Kidney (tissue), 14 donors: Measurements from ENCODE around the gene ATP6V1G1. TPM values are rescaled to one million over a fixed set of nuclear protein-coding genes. Genes with fewer than 3 reads are reported as not detected.

Experiments used
- DNase-seq, 5 donors: peaks; one replicate each; pipeline ENCODE4 v3.0.0-alpha.2; 2013 to 2020
- FAIRE-seq: peaks from 2 replicates; lab custom pipeline; 2012; peaks lifted over from hg19 to GRCh38; lab: Jason Lieb, UNC
- H3K27ac ChIP-seq, 2 donors: one replicate each; pipeline ENCODE4 v1.7.0; 2013; ENCODE audit warnings: low read depth in 2 of 2, low read length in 2 of 2, inconsistent platforms in 1 of 2
- H3K27me3 ChIP-seq: one replicate; pipeline ENCODE4 v1.7.1; 2013; ENCODE audit warnings: low read length, inconsistent platforms; ENCODE audit not compliant: control insufficient read depth, insufficient read depth
- H3K36me3 ChIP-seq, 3 donors: one replicate each; pipeline versions ENCODE4 v1.7.0 to v1.7.1; 2013; ENCODE audit warnings: low read length in 3 of 3, control low read depth in 1 of 3, inconsistent platforms in 1 of 3; ENCODE audit not compliant: insufficient read depth in 3 of 3, control insufficient read depth in 2 of 3
- H3K4me1 ChIP-seq, 3 donors: one replicate each; pipeline versions ENCODE4 v1.7.0 to v1.7.1; 2013; ENCODE audit warnings: low read length in 3 of 3, inconsistent platforms in 1 of 3, low read depth in 1 of 3; ENCODE audit not compliant: control insufficient read depth in 2 of 3, insufficient read depth in 2 of 3
- H3K4me3 ChIP-seq, 3 donors: one replicate each; pipeline versions ENCODE4 v1.7.0 to v1.8.1; 2013; ENCODE audit warnings: low read length in 3 of 3, control low read depth in 1 of 3, inconsistent platforms in 1 of 3
- H3K9ac ChIP-seq, 3 donors: one replicate each; pipeline versions ENCODE4 v1.7.0 to v1.7.1; 2013; ENCODE audit warnings: low read length in 3 of 3, control low read depth in 1 of 3, inconsistent platforms in 1 of 3
- H3K9me3 ChIP-seq, 3 donors: one replicate each; pipeline versions ENCODE4 v1.7.0 to v1.7.1; 2013; ENCODE audit warnings: low read length in 3 of 3, control low read depth in 1 of 3, inconsistent platforms in 1 of 3; ENCODE audit not compliant: control insufficient read depth in 2 of 3, insufficient read depth in 1 of 3
- CTCF ChIP-seq: IDR thresholded peaks from 3 replicates; pipeline ENCODE4 v1.5.1; 2012; ENCODE audit warnings: mild to moderate bottlenecking, moderate library complexity, borderline replicate concordance; ENCODE audit not compliant: insufficient read depth; ENCODE audit errors: extremely low read depth
- intact Hi-C: fragments of 100-400 bp; cut with DNase I; formaldehyde crosslinking; loops from one replicate; pipeline ENCODE4 v1.11.1; 2022
- polyA plus RNA-seq: library from polyadenylated mRNA; stranded (reverse); fragments of 350-450 nt; fragmentation: Illumina TruSeq; extraction: RNeasy Lipid Tissue Mini Kit (QIAGEN cat#74804); gene quantifications from one replicate; pipeline ENCODE4 v1.2.3, GENCODE V29; 2014; ENCODE audit warnings: low read depth, low replicate concordance; ENCODE audit not compliant: insufficient read depth
- total RNA-seq: library from RNA; stranded (reverse); fragmentation: NEBNext Ultra II Directional; extraction: Animal tissue kit (Norgen Biotek cat#: 25700); gene quantifications from one replicate; pipeline ENCODE4 v1.2.1, GENCODE V29; 2021
- donor health status: control.
- donor health status: control.
- donor health status: control.
- donor health status: control.
- donor health status: control.
- donor health status: DM: yes; HTN: yes; CAD: no.
- donor health status: Normal renal cell carcinoma (clear cell type).

ATP6V1G1 gene
- total and polyA plus RNA-seq, 2 donors from 2014 or later: 103 to 215 TPM

- no peaks in the 10 kb centered on the region for H3K4me1 ChIP-seq
- no peak for FAIRE-seq
- H3K36me3 ChIP-seq: peaks cover 0 to 12% (median 7%) of the 10 kb centered on the region in 3 donors
- DNase-seq: no peak
- H3K27me3 ChIP-seq: no peaks in the 10 kb centered on the region
- H3K9ac ChIP-seq: no peak overlapping the region
- H3K9me3 ChIP-seq: no peaks in the 10 kb centered on the region
- H3K4me3 ChIP-seq: no peak overlapping the region
- H3K27ac ChIP-seq: no peak overlapping the region
- no peak for TF ChIP-seq CTCF
- intact Hi-C loops: no loop called here
Measured at GRCh38 chr9:114624677-114625076, 37.1 kb downstream of the ATP6V1G1 start.

- TF ChIP-seq CTCF: no peak
- Histone ChIP-seq H3K9me3 (no peaks in the 10 kb centered on the region), H3K27ac (no peak overlapping the region), H3K9ac (no peak overlapping the region), H3K4me3 (no peak overlapping the region), H3K27me3 (no peaks in the 10 kb centered on the region), H3K4me1 (no peaks in the 10 kb centered on the region), H3K36me3 (peaks cover 0 to 20% (median 9%) of the 10 kb centered on the region in 3 donors)
- FAIRE-seq: no peak
- DNase-seq: no peak
- intact Hi-C loops: no loop called here
Measured at GRCh38 chr9:114626415-114627020, 38.9 kb downstream of the ATP6V1G1 start.

- TF ChIP-seq CTCF: no peak
- no peaks in the 10 kb centered on the region for H3K9me3 ChIP-seq
- H3K27me3 ChIP-seq: no peaks in the 10 kb centered on the region
- intact Hi-C loops: no loop called here
- no peak overlapping the region for H3K4me3 ChIP-seq
- FAIRE-seq: no peak
- H3K27ac ChIP-seq: no peak overlapping the region
- peaks cover 0 to 20% (median 9%) of the 10 kb centered on the region in 3 donors for H3K36me3 ChIP-seq
- H3K9ac ChIP-seq: no peak overlapping the region
- H3K4me1 ChIP-seq: no peaks in the 10 kb centered on the region
- DNase-seq: no peak
Measured at GRCh38 chr9:114627553-114627952, 40.0 kb downstream of the ATP6V1G1 start.
